Measurements from ENCODE around the gene MNAT1. TPM values are rescaled to one million over a fixed set of nuclear protein-coding genes. Genes with fewer than 3 reads are reported as not detected.

The MNAT1 gene
- polyA plus RNA-seq, 1 donor from 2014 or later, result 104 TPM

DNA sequence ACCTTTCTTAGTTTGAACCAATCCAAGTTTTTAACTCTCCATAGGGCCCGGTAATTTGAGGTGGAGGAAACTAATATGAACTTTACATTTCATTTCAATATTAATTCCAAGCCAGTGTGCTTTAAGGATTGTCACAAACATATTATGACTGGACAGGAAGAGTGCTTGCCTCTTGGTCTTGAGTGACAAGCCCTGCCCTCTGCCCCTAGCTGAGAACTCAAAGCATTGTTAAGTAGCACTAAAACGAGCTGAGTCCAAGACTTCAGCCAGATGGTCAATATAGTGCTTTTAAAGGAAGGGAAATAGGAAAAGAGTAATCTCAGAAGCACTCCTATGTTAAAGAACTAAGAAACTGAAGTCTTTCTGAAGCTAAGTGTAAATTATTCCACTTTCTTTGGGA lies 229.2 kb downstream of the MNAT1 start:
- Histone ChIP-seq H3K9me2 (ENCODE audit: insufficient read depth, low read length) (no peaks in the 10 kb centered on the region), H3K36me3 (ENCODE audit: insufficient read depth, low read length) (no peaks in the 10 kb centered on the region), H4K20me1 (ENCODE audit: insufficient read depth) (no peaks in the 10 kb centered on the region), H3K4me3 (ENCODE audit: low read length) (no peak overlapping the region), H3K9ac (ENCODE audit: low read length) (no peak overlapping the region), H3K4me2 (ENCODE audit: low read length) (no peak overlapping the region), H3K27ac (ENCODE audit: low read length) (no peak overlapping the region), H3K27me3 (ENCODE audit: insufficient read depth, low read depth, low read length) (no peaks in the 10 kb centered on the region), H3K79me2 (replicated peaks; ENCODE audit: insufficient read depth, low read length) (no peaks in the 10 kb centered on the region), H3F3A (ENCODE audit: insufficient read depth, low read length, poor library complexity, severe bottlenecking) (no peaks in the 10 kb centered on the region), H3K9me3 (ENCODE audit: low read length) (no peaks in the 10 kb centered on the region), H2AFZ (ENCODE audit: low read depth, low read length) (no peak overlapping the region)
- TF ChIP-seq, protein P1, sequence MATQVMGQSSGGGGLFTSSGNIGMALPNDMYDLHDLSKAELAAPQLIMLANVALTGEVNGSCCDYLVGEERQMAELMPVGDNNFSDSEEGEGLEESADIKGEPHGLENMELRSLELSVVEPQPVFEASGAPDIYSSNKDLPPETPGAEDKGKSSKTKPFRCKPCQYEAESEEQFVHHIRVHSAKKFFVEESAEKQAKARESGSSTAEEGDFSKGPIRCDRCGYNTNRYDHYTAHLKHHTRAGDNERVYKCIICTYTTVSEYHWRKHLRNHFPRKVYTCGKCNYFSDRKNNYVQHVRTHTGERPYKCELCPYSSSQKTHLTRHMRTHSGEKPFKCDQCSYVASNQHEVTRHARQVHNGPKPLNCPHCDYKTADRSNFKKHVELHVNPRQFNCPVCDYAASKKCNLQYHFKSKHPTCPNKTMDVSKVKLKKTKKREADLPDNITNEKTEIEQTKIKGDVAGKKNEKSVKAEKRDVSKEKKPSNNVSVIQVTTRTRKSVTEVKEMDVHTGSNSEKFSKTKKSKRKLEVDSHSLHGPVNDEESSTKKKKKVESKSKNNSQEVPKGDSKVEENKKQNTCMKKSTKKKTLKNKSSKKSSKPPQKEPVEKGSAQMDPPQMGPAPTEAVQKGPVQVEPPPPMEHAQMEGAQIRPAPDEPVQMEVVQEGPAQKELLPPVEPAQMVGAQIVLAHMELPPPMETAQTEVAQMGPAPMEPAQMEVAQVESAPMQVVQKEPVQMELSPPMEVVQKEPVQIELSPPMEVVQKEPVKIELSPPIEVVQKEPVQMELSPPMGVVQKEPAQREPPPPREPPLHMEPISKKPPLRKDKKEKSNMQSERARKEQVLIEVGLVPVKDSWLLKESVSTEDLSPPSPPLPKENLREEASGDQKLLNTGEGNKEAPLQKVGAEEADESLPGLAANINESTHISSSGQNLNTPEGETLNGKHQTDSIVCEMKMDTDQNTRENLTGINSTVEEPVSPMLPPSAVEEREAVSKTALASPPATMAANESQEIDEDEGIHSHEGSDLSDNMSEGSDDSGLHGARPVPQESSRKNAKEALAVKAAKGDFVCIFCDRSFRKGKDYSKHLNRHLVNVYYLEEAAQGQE (IDR thresholded peaks at IDR 0.05; ENCODE audit: borderline replicate concordance), result no peak
- TF ChIP-seq, protein P2, sequence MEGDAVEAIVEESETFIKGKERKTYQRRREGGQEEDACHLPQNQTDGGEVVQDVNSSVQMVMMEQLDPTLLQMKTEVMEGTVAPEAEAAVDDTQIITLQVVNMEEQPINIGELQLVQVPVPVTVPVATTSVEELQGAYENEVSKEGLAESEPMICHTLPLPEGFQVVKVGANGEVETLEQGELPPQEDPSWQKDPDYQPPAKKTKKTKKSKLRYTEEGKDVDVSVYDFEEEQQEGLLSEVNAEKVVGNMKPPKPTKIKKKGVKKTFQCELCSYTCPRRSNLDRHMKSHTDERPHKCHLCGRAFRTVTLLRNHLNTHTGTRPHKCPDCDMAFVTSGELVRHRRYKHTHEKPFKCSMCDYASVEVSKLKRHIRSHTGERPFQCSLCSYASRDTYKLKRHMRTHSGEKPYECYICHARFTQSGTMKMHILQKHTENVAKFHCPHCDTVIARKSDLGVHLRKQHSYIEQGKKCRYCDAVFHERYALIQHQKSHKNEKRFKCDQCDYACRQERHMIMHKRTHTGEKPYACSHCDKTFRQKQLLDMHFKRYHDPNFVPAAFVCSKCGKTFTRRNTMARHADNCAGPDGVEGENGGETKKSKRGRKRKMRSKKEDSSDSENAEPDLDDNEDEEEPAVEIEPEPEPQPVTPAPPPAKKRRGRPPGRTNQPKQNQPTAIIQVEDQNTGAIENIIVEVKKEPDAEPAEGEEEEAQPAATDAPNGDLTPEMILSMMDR (IDR thresholded peaks at IDR 0.05; ENCODE audit: poor library complexity, severe bottlenecking), result no peak
- TF ChIP-seq EP300 (conservative IDR thresholded peaks at IDR 0.05; ENCODE audit: poor library complexity, severe bottlenecking), result no peak
- TF ChIP-seq MXI1 (conservative IDR thresholded peaks at IDR 0.05; ENCODE audit: poor library complexity, severe bottlenecking), result no peak
- no peak for TF ChIP-seq POLR2AphosphoS5 (IDR thresholded peaks at IDR 0.05)
- no peak for TF ChIP-seq RAD21 (conservative IDR thresholded peaks at IDR 0.05)
- no peak for TF ChIP-seq SMC3 (conservative IDR thresholded peaks at IDR 0.05; ENCODE audit: poor library complexity)
- TF ChIP-seq EZH2 (IDR thresholded peaks at IDR 0.05; ENCODE audit: borderline replicate concordance, insufficient read depth, low read length, poor library complexity, severe bottlenecking), result no peak
- TF ChIP-seq TAF1 (IDR thresholded peaks at IDR 0.05; ENCODE audit: low read depth), result no peak

DNA sequence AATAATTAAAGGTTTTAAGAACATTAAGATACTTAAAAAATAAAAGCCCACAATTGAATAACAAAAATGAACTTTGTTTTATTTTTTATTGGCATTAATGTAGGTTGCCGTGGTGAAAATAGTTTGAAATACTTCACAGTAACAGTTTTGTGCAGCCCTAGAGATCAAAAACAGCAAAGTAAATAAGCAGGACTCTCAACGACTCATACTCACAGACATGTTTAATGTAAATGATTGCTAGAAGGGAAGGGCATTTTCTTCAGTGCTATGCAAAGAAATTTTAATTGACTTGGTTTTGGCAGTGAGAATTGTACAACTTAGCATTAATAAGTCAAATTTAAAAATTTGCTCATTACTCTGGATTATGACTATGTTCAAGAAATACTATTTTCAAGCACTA lies 230.3 kb downstream of the MNAT1 start:
- no peak overlapping the region for H3K4me2 ChIP-seq (ENCODE audit: low read length)
- H3F3A ChIP-seq (ENCODE audit: insufficient read depth, low read length, poor library complexity, severe bottlenecking), result no peaks in the 10 kb centered on the region
- no peak overlapping the region for H2AFZ ChIP-seq (ENCODE audit: low read depth, low read length)
- no peaks in the 10 kb centered on the region for H3K9me2 ChIP-seq (ENCODE audit: insufficient read depth, low read length)
- H3K9ac ChIP-seq (ENCODE audit: low read length), result no peak overlapping the region
- H3K4me3 ChIP-seq (ENCODE audit: low read length), result no peak overlapping the region
- H3K27me3 ChIP-seq (ENCODE audit: insufficient read depth, low read depth, low read length), result no peaks in the 10 kb centered on the region
- H3K36me3 ChIP-seq (ENCODE audit: insufficient read depth, low read length), result no peaks in the 10 kb centered on the region
- no peaks in the 10 kb centered on the region for H4K20me1 ChIP-seq (ENCODE audit: insufficient read depth)
- no peak overlapping the region for H3K27ac ChIP-seq (ENCODE audit: low read length)
- TF ChIP-seq EP300 (conservative IDR thresholded peaks at IDR 0.05; ENCODE audit: poor library complexity, severe bottlenecking), result no peak
- TF ChIP-seq SMC3 (conservative IDR thresholded peaks at IDR 0.05; ENCODE audit: poor library complexity), result no peak
- no peak for TF ChIP-seq TAF1 (IDR thresholded peaks at IDR 0.05; ENCODE audit: low read depth)
- H3K79me2 ChIP-seq (replicated peaks; ENCODE audit: insufficient read depth, low read length), result no peaks in the 10 kb centered on the region
- H3K9me3 ChIP-seq (ENCODE audit: low read length), result no peaks in the 10 kb centered on the region

DNA sequence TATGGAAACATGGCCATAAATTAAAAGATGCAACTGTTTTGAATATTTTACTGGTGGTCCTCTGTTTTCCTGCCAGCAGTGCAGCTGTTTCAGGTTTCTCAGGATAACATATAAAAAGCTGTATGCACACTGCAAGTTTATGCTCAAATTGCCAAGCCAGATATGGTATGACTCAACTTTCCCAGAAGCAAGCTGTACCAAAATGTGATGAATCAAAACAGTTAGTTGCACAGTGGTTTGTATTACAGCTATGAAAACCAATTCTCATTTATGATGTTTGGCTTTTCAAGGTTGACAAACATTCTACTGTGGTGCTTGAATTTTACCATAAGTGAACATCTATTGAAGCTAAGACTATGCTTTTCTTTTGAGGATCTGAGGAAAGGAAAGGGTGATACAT lies 230.8 kb downstream of the MNAT1 start:
- Histone ChIP-seq H3K9me2 (ENCODE audit: insufficient read depth, low read length) (no peaks in the 10 kb centered on the region), H3K9ac (ENCODE audit: low read length) (no peak overlapping the region), H3F3A (ENCODE audit: insufficient read depth, low read length, poor library complexity, severe bottlenecking) (no peaks in the 10 kb centered on the region), H3K27me3 (ENCODE audit: insufficient read depth, low read depth, low read length) (no peaks in the 10 kb centered on the region), H3K4me3 (ENCODE audit: low read length) (no peak overlapping the region), H3K79me2 (replicated peaks; ENCODE audit: insufficient read depth, low read length) (no peaks in the 10 kb centered on the region), H3K9me3 (ENCODE audit: low read length) (no peaks in the 10 kb centered on the region), H4K20me1 (ENCODE audit: insufficient read depth) (no peaks in the 10 kb centered on the region), H2AFZ (ENCODE audit: low read depth, low read length) (no peak overlapping the region), H3K27ac (ENCODE audit: low read length) (no peak overlapping the region), H3K36me3 (ENCODE audit: insufficient read depth, low read length) (no peaks in the 10 kb centered on the region), H3K4me2 (ENCODE audit: low read length) (no peak overlapping the region)
- TF ChIP-seq TAF1 (IDR thresholded peaks at IDR 0.05; ENCODE audit: low read depth), result no peak
- no peak for TF ChIP-seq POLR2AphosphoS5 (IDR thresholded peaks at IDR 0.05)
